Erythroblast (primary cell): Measurements from ENCODE around the gene LMNTD1.

Experiments
- GATA1 ChIP-seq: IDR thresholded peaks from 2 replicates; pipeline ENCODE4 v1.6.1; 2011; ENCODE audit warnings: low read depth, mild to moderate bottlenecking, control low read depth, low read length, moderate library complexity
- POLR2A ChIP-seq: IDR thresholded peaks from 2 replicates; pipeline ENCODE4 v1.6.1; 2011; ENCODE audit warnings: mild to moderate bottlenecking, low read length

DNA sequence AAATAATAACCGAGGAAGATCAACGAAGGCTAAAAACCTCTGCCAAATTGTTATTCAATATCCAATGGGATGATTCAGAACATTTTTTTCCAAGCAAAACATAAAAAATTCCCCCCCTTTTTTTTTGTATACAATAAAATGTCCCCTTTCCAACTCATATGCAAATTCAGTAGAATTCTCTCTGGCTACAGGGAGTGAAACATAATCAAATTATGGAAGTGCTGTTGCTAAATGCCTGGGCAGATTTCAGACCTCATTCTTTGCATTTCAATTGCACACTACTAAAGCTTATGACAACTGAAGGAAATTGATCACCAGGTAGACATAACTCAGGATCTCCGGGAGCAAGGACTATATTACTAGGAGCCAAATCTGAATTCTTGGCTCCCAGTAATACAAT, 51.0 kb downstream of the LMNTD1 start:
- no peak for TF ChIP-seq POLR2A
- TF ChIP-seq GATA1: no peak
